Ishikawa (cell line): ENCODE results near the gene FASTK.

Source experiments
- CREB1 ChIP-seq: IDR thresholded peaks from 2 replicates; pipeline ENCODE4 v1.6.1; 2012; ENCODE audit warnings: low read depth
- ZBTB7A ChIP-seq: IDR thresholded peaks from 2 replicates; pipeline ENCODE4 v1.6.1; 2012; ENCODE audit warnings: low read depth

GRCh38 chr7:151056666-151057505 lies 23.7 kb downstream of the FASTK start:
- TF ChIP-seq CREB1: no peak
- no peak for TF ChIP-seq ZBTB7A
